GM18867 (cell line): ENCODE results near the gene RRBP1.

Experiments used
- ATAC-seq: cut with Tn5 transposase; IDR thresholded peaks from one replicate; pipeline ENCODE4 v1.9.1; 2021; ENCODE audit warnings: mild to moderate bottlenecking, moderate library complexity; ENCODE audit not compliant: unreplicated experiment

The RRBP1 gene

DNA sequence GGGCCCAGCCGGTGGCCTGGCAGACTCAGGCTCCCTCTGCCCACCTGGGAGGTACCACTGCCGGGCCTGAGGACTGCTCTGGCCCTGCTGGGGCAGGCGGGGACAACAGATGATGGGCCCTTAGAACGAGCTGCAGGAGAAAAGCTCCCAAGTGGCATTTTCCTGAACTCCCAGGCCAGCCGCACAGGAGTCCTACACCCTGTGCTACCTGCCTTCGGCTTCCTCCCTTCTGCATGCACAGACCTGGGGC, 70.8 kb downstream of the RRBP1 start:
- peak; percentile 42 for ATAC-seq

DNA sequence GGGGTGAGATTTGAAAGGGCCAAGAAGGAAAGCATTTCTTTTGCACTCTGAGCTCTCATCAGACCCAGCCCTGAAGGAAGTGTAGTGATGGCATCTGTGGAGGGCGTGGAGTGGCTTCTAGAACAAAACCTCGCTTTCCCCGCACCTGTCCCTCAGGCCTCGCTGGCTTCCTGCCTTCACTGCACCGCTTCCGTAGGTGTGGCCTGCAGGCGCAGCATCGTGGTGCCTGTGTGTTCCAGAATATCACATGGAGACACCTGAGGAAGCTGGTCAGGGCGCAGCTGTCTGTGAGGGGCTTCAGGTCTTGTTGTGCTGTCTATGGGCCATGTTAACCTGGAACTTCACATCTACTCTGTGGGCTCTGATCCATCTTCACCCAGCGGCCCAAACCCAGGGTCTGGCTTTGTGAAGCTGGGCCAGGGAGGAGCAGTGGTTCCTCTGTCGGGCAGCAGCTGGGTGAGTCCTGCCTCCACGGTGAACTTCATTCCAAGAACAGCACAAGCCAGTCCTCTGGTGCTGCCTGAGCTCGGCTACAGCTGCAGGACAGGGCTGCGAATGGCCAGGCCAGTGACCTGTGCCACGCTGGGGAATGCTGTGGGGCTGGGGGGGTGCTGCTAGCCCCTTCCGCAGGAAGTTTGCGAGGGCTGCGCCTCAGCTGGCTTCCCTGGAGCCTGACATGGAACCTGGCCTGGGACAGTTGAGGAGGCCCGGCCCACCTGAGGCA, 71.3 kb downstream of the RRBP1 start:
- ATAC-seq = no peak

DNA sequence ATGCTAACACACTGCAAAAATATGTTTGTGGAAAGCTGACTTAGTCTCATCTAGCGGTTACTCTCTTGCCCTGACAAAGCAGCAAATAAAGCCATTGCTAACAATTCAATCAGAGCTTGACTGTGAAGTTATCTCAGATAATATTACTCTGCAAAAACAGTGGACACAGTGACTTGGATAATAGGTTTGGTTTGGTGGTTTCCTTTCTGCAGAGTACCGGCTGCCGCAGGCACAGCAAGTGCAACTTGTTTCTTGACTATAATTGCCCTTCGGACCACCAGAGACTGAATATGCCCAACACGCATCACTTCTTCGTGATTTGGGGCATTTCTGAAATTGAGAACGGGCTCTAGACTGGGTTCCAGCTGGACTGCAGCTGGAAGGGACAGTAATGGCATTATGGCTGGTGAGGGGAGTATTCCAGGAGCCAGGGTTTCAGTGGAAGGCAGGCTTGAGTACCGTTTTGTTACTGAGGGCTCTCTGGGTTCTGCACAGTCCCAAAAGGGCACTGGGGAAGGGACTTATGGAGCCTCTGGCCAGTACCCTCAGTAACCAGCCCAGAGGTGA, 72.1 kb downstream of the RRBP1 start:
- no peak for ATAC-seq

GRCh38 chr20:17608701-17609497, 73.1 kb downstream of the RRBP1 start:
- ATAC-seq = no peak

DNA sequence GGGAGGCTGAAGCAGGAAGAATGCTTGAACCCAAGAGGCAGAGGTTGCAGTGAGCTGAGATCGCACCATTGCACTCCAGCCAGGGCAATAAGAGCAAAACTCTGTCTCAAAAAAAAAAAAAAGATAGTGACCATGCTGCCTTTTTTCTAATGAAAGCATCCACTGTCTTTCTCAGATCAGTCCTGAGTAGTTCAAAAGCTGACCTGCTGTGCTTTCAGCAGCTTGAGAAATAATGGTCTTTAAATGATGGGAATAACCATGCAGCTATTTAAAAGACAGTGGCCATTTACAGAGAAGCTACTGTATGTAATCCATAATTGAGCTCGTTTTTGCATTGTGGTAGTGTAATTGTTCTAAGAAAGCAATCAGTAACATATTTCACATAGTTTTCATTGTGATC, 76.0 kb downstream of the RRBP1 start:
- no peak for ATAC-seq

DNA sequence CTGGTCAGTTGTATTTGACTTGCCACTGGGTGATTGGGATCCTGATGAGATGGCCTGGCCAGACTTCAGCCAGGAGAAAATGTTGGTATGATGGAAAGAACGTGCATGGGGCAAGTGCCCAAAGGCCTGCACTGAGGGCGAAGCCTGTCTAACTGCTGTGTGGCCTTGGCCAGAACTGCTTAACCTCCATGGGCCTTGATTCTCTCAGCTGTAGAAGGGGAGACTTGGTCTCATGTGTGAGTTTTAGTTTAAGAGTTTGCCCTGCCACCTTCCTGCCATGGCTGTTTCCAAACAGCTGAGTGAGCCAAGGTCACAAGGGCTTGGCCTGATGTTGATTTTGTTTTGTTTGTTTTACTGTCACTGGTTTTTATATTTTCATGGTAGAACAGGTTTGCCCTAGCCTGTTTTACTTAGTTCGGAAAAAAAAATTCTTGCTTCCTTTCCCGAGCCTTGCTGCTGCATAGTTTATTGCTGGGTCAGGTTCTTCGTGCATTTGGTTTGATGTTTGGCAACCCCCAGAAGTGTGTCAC, 76.8 kb downstream of the RRBP1 start:
- ATAC-seq = no peak

- ATAC-seq = no peak
Measured at GRCh38 chr20:17602493-17602892, 79.5 kb downstream of the RRBP1 start.

DNA sequence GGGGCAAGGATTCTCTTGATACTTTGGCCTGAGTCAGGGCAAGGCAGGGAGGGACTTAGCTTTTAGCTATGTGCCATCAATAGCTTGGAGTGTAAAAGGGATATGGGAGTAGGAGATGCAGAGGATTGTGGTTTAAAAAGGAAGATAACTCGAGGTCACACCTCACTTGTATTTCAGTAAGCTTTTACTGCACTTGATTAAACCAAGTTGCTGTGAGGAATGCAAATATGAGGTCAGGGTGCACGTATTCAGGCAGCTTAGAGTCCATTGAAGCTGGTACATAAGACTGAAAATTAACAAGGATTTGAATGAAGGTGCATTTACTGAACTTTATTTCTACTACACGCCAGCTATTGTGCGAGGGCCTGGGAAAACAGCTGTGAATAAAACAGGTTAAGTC, 80.1 kb downstream of the RRBP1 start:
- ATAC-seq = no peak

DNA sequence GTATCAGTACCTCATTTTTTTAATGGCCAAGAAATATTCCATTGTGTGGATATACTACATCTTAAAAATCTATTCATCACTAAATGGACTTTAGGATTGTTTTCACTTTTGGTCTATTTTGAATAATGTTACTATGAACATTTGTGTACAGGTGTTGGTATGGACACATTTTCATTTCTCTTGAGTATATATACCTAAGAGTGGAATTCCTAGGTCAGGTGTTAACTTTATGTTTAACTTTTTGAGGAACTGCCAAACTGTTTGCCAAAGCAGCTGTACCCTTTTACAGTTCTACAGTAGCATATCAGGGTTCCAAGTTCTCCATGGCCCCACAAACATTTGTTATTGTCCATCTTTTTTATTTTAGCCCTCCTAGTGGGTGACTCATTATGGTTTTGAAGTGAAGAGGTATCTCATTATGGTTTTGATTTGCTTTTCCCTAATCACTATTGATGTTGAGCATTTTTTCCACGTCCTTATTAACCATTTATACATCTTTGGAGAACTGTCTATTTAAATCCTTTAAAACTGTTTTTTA, 84.0 kb downstream of the RRBP1 start:
- ATAC-seq = no peak

- ATAC-seq = no peak
Measured at GRCh38 chr20:17595856-17596255, 86.2 kb downstream of the RRBP1 start.

DNA sequence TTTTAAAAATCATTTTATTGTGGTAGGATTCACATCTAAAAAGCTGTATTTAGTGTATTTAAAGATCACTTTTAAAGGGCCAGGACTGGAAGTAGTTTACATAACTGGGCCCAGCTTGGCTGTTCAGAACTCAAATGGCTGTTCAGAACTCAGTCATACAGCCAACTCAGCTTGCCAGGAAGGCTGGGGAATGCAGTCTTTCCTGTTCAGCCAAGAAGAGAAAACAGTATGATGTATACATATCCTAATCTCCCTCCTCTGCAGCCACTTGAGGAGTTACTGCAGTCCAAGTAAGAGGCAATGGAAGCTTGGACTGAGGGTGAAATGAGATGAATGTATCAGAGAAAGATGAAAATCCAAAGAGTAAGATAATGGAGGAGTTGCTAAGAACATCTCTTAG, 87.6 kb downstream of the RRBP1 start:
- ATAC-seq = no peak

GRCh38 chr20:17593902-17594301, 88.1 kb downstream of the RRBP1 start:
- ATAC-seq = no peak

- no peak for ATAC-seq
Measured at GRCh38 chr20:17590245-17590644, 91.8 kb downstream of the RRBP1 start.

DNA sequence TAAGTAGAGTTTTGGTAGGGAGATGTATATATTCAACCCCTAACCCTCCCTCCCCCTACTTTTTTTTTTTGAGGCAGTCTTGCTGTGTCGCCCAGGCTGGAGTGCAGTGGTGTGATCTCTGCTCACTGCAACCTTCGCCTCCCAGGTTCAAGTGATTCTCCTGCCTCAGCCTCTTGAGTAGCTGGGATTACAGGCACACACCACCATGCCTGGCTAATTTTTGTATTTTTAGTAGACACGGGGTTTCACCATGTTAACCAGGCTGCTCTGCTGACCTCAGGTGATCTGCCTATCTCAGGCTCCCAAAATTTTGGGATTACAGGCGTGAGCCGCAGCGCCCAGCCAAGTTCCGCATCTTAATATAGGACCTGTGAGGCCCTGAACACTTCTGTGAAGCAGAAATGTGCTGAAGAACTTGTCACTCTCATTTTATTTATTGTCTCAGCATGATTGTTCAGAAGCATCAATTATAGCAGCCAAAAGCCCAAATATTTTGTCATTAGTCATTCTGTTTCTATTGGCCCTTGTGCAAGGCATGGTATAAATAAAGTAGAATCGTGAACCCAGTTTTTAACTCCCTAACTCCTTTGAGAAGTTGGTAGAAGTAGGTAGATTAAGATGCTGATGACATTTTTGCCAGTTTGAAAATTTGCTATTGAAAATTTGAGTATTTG, 92.7 kb downstream of the RRBP1 start:
- ATAC-seq = no peak

- ATAC-seq = no peak
Measured at GRCh38 chr20:17587824-17588223, 94.2 kb downstream of the RRBP1 start.

- ATAC-seq = no peak
Measured at GRCh38 chr20:17587148-17587547, 94.9 kb downstream of the RRBP1 start.

GRCh38 chr20:17586250-17586649, 95.8 kb downstream of the RRBP1 start:
- ATAC-seq = no peak

- no peak for ATAC-seq
Measured at GRCh38 chr20:17584689-17585088, 97.4 kb downstream of the RRBP1 start.

DNA sequence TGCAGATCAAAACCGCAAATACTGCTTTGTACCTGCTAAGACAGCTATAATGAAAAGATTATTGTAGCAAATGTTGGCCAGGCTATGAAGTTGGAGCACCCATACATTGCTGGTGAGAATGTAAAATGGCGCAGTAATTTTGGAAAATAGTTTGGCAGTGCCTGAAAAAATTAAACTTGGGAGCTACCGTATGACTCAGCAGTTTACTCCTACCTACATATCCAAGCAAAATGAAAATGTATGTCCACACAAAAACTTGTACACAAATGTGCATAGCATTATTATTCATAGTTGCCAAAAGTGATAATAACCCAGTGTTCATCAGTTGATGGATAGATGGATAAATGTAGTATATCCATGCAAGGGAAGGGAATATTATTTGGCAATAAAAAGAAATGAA, 98.9 kb downstream of the RRBP1 start:
- no peak for ATAC-seq

- no peak for ATAC-seq
Measured at GRCh38 chr20:17580895-17581294, 101.1 kb downstream of the RRBP1 start.

- no peak for ATAC-seq
Measured at GRCh38 chr20:17579369-17580039, 102.5 kb downstream of the RRBP1 start.
